Measurements from ENCODE around the gene DUOX1. TPM values are rescaled to one million over a fixed set of nuclear protein-coding genes. Genes with fewer than 3 reads are reported as not detected.

The DUOX1 gene
- total RNA-seq, result not detected in 2 replicates

GRCh38 chr15:45129651-45130129, at the start of gene DUOX1, which contains the start of gene DUOXA1:
Gene DUOX1, plus strand, starts transcription at chr15:45129994. Its CDS starts 1,973 bp downstream, at chr15:45131967.
Gene DUOXA1, minus strand, starts transcription at chr15:45129879. Its CDS starts 6,865 bp downstream, at chr15:45123014.

GRCh38 chr15:45114076-45114750, 15.6 kb upstream of the DUOX1 start, which contains the start of the genes DUOX2 and DUOXA2:
Gene DUOX2, minus strand, starts transcription at chr15:45114172. Its CDS starts 761 bp downstream, at chr15:45113411.
Gene DUOXA2, plus strand, starts transcription at chr15:45114326. Its CDS starts 280 bp downstream, at chr15:45114606.

GRCh38 chr15:45187894-45188830, 58.4 kb downstream of the DUOX1 start, which contains the start of gene SHF:
Gene SHF, minus strand, starts transcription at chr15:45187966. Its CDS starts 15 bp downstream, at chr15:45187951.

Other genes with a start within 250 kb of the DUOX1 start
- gene TERB2, start 173.3 kb upstream of the DUOX1 start, total RNA-seq, result not detected in 2 replicates
- gene SORD, start 106.8 kb upstream of the DUOX1 start, total RNA-seq, result 25.5 and 26.8 TPM in 2 replicates
- not detected in 2 replicates for gene DUOX2, start 15.8 kb upstream of the DUOX1 start, total RNA-seq
- gene DUOXA2, start 15.7 kb upstream of the DUOX1 start, total RNA-seq, result not detected in 2 replicates
- not detected in 2 replicates for gene DUOXA1, start 115 bp upstream of the DUOX1 start, total RNA-seq
- gene SHF, start 58.0 kb downstream of the DUOX1 start, total RNA-seq, result 2.0 and 7.8 TPM in 2 replicates
- not detected in 2 replicates for gene SLC28A2, start 122.2 kb downstream of the DUOX1 start, total RNA-seq
- gene GATM, start 248.6 kb downstream of the DUOX1 start, total RNA-seq, result under 0.01 TPM in 1 of 2 replicates, not detected in the other

Measured in myometrial cell (primary cell).